ENCODE data around the gene EIF2B5.
A peak's percentile ranks its signal among the peaks of the same experiment; 100 is the strongest.
"Not testable (repeated sequence)": the region's sequence is repeated elsewhere in the genome, so short reads cannot be mapped to it uniquely, and the experiment has no call there.

The EIF2B5 gene

GRCh38 chr3:184145111-184145524 is 10.0 kb downstream of the EIF2B5 start:
- DNase-seq (ENCODE audit: low read depth), result peak; percentile 78

GRCh38 chr3:184145751-184146270 is 10.7 kb downstream of the EIF2B5 start:
- no peak for DNase-seq (ENCODE audit: low read depth)
- no peak overlapping the region for H3K4me3 ChIP-seq (ENCODE audit: low read depth, low read length)
- TF ChIP-seq CTCF (conservative IDR thresholded peaks at IDR 0.05; ENCODE audit: low read depth, low read length), result no peak

More at GRCh38 chr3:184145111-184145524, 10.0 kb downstream of the EIF2B5 start:
- H3K4me3 ChIP-seq (ENCODE audit: low read depth, low read length), result no peak overlapping the region
- peak; percentile 67 for TF ChIP-seq CTCF (conservative IDR thresholded peaks at IDR 0.05; ENCODE audit: low read depth, low read length)

DNA sequence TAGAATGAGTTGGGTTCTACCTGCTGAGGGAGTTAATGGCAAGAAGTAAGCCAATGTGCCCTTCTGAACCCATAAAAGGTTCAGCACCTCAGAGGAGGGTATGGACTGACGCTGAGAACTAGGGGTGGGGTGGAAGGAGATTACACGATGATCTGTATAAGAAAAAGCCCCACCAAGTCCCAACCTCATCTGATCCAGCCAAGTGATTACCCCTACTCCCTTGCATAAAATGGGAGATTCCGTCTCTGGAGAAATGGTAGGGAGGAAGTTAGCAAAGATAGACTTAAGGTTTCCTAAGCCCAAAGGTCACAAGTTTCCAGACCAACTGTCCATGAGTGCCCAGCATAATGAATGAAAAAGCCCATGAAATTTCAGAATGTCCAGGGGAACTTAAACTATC is 12.9 kb downstream of the EIF2B5 start:
- no peak for TF ChIP-seq CTCF (conservative IDR thresholded peaks at IDR 0.05; ENCODE audit: low read depth, low read length)
- DNase-seq (ENCODE audit: low read depth), result no peak
- H3K4me3 ChIP-seq (ENCODE audit: low read depth, low read length), result no peak overlapping the region

DNA sequence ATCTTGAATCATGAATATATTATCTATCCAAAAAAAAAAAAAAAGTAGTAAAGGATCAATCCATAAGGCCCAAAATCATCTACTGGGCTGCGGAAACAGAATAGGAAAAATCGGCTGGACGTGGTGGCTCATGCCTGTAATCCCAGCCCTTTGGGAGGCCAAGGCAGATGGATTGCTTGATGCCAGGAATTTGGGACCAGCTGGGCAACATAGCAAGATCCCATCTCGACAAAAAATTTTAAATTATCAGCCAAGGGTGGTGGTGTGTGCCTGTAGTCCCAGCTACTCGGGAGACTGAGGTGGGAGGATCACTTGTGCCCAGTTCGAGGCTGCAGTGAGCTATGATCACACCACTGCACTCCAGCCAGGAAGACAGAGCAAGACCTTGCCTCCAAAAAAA is 14.0 kb downstream of the EIF2B5 start:
- DNase-seq (ENCODE audit: low read depth), result no peak
- H3K4me3 ChIP-seq (ENCODE audit: low read depth, low read length), result no peak overlapping the region
- no peak for TF ChIP-seq CTCF (conservative IDR thresholded peaks at IDR 0.05; ENCODE audit: low read depth, low read length)

- H3K4me3 ChIP-seq (ENCODE audit: low read depth, low read length), result not testable (repeated sequence)
- peak; percentile 68 for DNase-seq (ENCODE audit: low read depth)
- TF ChIP-seq CTCF (conservative IDR thresholded peaks at IDR 0.05; ENCODE audit: low read depth, low read length), result peak; percentile 61
Observed at GRCh38 chr3:184149770-184150169, 14.6 kb downstream of the EIF2B5 start.

DNA sequence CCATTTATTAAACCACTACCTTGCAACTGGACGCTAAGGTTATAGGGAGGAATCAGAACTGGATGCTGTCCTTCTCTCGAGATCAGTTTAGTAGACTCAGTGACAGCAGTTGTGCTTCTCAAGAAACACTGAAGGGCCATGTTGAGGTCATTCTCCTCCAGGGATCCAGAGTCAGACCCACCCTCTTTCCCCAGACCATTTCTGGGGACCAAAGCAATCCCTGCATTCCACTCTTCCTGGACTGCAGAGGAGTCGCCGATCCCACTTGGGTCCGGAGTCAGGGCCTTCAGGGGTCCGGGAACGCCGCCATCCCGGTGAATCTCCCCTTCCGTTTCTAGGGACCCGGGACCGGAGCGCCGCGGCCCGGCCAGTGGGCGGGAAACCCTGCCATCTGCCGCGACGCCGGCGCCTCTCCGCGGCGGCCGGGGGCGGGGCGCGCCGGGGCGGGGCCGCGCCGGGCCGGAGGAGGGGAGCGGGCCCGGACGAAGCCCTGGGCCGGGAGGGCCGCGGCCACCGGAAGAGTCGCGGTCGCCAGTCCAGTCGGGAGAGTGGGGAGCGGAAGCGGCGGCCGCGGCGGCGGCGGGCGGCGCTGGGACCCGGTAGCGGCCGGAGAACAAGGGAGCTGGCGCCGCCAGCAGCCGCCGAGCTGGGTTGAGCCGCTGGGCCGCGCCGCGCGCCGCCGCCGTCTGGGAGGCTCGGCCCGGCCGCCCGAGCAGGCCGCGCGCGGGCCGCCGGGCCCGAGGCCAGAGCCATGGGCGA is 19.9 kb downstream of the EIF2B5 start, which contains the start of gene DVL3:
TSS of gene DVL3 (plus strand) at position 493 of the 759 bp plus-strand sequence. CDS start at position 752, 259 bp downstream.
- no peak for TF ChIP-seq CTCF (conservative IDR thresholded peaks at IDR 0.05; ENCODE audit: low read depth, low read length)
- H3K4me3 ChIP-seq (ENCODE audit: low read depth, low read length), result peak within 1 kb of the TSS; percentile 92
- peak; percentile 56 for DNase-seq (ENCODE audit: low read depth)

Data from choroid plexus epithelial cell (primary cell).